ENCODE data around the gene AGK. TPM values are rescaled to one million over a fixed set of nuclear protein-coding genes. Genes with fewer than 3 reads are reported as not detected.
A peak's percentile ranks its signal among the peaks of the same experiment; 100 is the strongest.
"Not testable (repeated sequence)": the region's sequence is repeated elsewhere in the genome, so short reads cannot be mapped to it uniquely, and the experiment has no call there.

The AGK gene
- total RNA-seq, 2 donors from 2014 or later = 19.6 to 21.1 TPM

DNA sequence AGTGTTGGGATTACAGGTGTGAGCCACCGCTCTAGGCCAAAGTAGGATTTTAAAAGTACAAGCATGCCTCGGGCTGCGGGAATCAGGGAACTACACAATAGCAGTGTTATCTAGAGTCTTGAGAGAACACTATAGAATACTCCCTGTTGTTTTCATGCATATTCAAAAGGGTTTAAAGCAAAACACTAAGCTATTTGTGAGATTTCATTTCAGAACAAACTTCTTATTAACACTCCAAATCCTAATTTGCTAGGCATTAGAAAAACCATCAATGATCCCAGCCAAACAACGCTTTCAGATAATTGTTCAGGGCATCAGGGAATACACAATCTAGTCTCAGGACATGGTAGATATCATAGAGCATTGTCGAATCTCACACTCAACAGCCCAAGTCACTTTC is 136.8 kb downstream of the AGK start:
- TF ChIP-seq, protein P1, sequence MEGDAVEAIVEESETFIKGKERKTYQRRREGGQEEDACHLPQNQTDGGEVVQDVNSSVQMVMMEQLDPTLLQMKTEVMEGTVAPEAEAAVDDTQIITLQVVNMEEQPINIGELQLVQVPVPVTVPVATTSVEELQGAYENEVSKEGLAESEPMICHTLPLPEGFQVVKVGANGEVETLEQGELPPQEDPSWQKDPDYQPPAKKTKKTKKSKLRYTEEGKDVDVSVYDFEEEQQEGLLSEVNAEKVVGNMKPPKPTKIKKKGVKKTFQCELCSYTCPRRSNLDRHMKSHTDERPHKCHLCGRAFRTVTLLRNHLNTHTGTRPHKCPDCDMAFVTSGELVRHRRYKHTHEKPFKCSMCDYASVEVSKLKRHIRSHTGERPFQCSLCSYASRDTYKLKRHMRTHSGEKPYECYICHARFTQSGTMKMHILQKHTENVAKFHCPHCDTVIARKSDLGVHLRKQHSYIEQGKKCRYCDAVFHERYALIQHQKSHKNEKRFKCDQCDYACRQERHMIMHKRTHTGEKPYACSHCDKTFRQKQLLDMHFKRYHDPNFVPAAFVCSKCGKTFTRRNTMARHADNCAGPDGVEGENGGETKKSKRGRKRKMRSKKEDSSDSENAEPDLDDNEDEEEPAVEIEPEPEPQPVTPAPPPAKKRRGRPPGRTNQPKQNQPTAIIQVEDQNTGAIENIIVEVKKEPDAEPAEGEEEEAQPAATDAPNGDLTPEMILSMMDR (IDR thresholded peaks at IDR 0.05) = no peak
- Histone ChIP-seq H3K4me1 (no peaks in the 10 kb centered on the region), H3K27me3 (no peaks in the 10 kb centered on the region), H3K9me3 (no peaks in the 10 kb centered on the region), H3K36me3 (no peaks in the 10 kb centered on the region), H3K9ac (ENCODE audit: low read depth in 2 of 2, low read length in 2 of 2) (no peak overlapping the region), H3K27ac (no peak overlapping the region), H3K4me3 (no peak overlapping the region)
- no peak for DNase-seq
- intact Hi-C loops (cut with DNase I) = no loop called here

DNA sequence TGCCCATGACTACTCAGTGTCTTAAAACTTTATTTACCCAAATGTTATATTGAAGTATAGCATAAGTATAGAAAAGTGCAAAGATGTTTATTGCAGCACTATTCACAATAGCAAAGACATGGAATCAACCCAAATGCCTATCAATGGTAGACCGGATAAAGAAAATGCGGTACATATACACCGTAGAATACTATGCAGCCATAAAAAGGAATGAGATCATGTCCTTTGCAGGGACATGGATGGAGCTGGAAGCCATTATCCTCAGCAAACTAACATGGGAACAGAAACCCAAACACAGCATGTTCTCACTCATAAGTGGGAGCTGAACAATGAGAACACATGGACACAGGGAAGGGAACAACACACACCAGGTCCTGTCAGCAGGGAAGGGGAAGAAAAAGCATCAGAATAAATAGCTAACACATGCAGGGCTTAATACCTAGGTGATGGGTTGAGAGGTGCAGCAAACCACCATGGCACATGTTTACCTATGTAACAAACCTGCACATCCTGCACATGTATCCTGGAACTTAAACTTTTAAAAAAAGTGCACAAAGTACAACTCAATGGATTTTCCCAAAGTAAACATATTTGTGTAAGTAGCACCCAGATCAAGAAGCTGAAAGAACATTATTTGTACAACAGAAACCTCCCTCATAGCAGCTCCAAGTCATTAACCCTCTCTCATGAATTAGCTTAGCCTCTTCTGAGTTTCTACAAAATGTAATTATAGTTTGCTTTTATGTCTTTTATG is 138.0 kb downstream of the AGK start:
- H3K4me1 ChIP-seq; H3K9me3 ChIP-seq; H3K27ac ChIP-seq; H3K36me3 ChIP-seq; DNase-seq; H3K27me3 ChIP-seq; intact Hi-C loops (cut with DNase I); H3K9ac ChIP-seq (ENCODE audit: low read depth in 2 of 2, low read length in 2 of 2); H3K4me3 ChIP-seq: not testable (repeated sequence)

DNA sequence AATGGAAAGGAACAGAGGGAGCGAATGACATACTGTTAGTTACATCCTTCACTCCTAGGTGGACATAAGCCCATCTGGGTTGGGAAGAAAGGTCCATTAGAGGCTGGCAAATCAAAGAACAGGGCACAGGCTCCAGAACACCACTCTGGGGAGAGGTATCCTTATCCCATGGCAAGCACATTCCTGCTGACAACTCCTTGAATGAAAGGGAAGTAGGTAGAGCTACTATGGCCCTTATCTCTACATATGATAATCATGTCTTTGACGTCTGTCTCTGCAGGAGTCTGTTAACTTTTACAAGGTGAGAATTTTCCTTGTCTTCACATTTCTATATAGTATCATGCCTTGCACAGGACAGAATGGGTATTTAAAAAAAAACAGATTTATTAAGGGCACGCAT is 140.3 kb downstream of the AGK start:
- no peaks in the 10 kb centered on the region for H3K27me3 ChIP-seq
- H3K4me3 ChIP-seq = no peak overlapping the region
- peaks cover 6% of the 10 kb centered on the region for H3K4me1 ChIP-seq
- DNase-seq = no peak
- H3K27ac ChIP-seq = no peak overlapping the region
- TF ChIP-seq, protein P1 (IDR thresholded peaks at IDR 0.05) = no peak
- intact Hi-C loops (cut with DNase I) = no loop called here
- H3K9me3 ChIP-seq = no peaks in the 10 kb centered on the region
- no peak overlapping the region for H3K9ac ChIP-seq (ENCODE audit: low read depth in 2 of 2, low read length in 2 of 2)
- no peaks in the 10 kb centered on the region for H3K36me3 ChIP-seq

DNA sequence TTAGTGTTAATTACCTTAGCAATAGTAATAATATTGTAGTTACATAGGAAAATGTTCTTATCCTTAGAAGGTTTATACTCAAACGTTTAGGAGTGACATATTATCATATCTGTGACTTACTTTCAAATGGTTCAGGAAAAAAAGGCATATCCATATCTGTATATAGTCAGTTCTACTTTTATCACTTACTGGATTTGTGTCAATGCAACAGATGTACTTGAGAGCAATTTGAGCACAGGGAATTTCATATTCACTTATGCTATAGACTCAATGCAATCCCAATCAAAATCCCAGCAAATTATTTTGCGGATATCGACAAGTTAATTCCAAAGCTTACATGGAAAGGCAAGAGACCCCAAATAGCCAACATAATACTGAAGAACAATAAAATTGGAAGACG is 140.8 kb downstream of the AGK start:
- TF ChIP-seq, protein P1 (IDR thresholded peaks at IDR 0.05) = no peak
- Histone ChIP-seq H3K4me3 (no peak overlapping the region), H3K27ac (no peak overlapping the region), H3K9ac (ENCODE audit: low read depth in 2 of 2, low read length in 2 of 2) (no peak overlapping the region), H3K9me3 (no peaks in the 10 kb centered on the region), H3K27me3 (no peaks in the 10 kb centered on the region), H3K36me3 (no peaks in the 10 kb centered on the region), H3K4me1 (peaks cover 6% of the 10 kb centered on the region)
- intact Hi-C loops (cut with DNase I) = no loop called here
- no peak for DNase-seq

DNA sequence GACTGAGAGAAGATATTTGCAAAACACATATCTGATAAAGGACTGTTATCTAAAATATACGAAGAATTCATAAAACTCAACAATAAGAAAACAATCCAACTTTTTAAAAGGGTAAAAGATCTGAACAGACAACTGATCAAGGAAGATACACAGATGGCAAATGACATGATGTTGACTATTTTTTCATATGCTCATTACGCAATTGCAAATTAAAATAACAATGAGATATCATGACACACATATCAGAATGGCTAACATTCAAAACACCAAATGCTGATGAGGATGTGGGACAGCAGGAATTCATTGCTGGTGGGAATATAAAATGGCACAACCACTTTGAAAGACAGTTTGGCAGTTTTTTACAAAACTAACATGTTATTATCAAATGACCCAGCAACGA is 141.9 kb downstream of the AGK start:
- H3K9me3 ChIP-seq = no peaks in the 10 kb centered on the region
- no peaks in the 10 kb centered on the region for H3K36me3 ChIP-seq
- H3K4me3 ChIP-seq = no peak overlapping the region
- intact Hi-C loops (cut with DNase I) = no loop called here
- no peaks in the 10 kb centered on the region for H3K27me3 ChIP-seq
- H3K27ac ChIP-seq = no peak overlapping the region
- H3K4me1 ChIP-seq = peaks cover 6% of the 10 kb centered on the region
- DNase-seq = no peak
- H3K9ac ChIP-seq (ENCODE audit: low read depth in 2 of 2, low read length in 2 of 2) = no peak overlapping the region
- TF ChIP-seq, protein P1 (IDR thresholded peaks at IDR 0.05) = no peak

DNA sequence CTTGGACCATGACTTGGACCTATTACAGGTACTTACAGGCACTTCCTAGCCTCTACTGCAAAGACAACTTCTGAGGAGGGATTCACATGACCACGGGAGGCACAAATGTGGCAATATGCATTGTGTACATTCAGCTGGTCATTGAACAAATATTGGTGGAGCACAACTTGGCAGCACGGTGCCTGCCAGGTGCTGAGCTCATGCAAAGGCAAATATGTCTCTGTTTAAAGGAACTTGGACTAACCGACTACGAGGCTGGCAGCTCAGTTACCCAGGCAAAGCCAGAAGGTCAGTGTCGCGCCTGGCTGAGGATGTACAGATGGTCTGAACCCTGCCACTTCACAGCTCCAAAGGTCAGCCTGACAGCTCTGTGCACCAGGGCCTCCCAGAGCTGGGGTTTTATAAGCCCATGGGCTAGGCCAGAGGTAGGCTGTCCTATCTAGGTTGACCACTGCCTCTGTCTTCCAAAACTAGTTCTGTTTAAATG is 144.6 kb downstream of the AGK start:
- no peaks in the 10 kb centered on the region for H3K27me3 ChIP-seq
- H3K27ac ChIP-seq = peak overlapping the region; percentile 38
- H3K4me3 ChIP-seq = no peak overlapping the region
- intact Hi-C loops (cut with DNase I) = no loop called here
- peak; percentile 70 for DNase-seq
- H3K36me3 ChIP-seq = no peaks in the 10 kb centered on the region
- H3K4me1 ChIP-seq = peaks cover 6% of the 10 kb centered on the region
- TF ChIP-seq, protein P1 (IDR thresholded peaks at IDR 0.05) = no peak
- H3K9ac ChIP-seq (ENCODE audit: low read depth in 2 of 2, low read length in 2 of 2) = no peak overlapping the region
- H3K9me3 ChIP-seq = no peaks in the 10 kb centered on the region

Measured in colonic mucosa (tissue), 4 donors.